Spleen (tissue), 11 donors: Measurements from ENCODE around the gene SLC16A5. TPM values are rescaled to one million over a fixed set of nuclear protein-coding genes. Genes with fewer than 3 reads are reported as not detected.

Source experiments
- DNase-seq: peaks from one replicate; pipeline ENCODE4 v3.0.0-alpha.2; 2020
- H3K27ac ChIP-seq, 8 donors: fragments of 200-600 bp; sonication (generic) in 7 of 8; 1 replicate in 4 of 8; 2 replicates in 4 of 8; pipeline versions ENCODE4 v1.5.0 to v1.8.0; 2016 to 2021; ENCODE audit warnings: inconsistent platforms in 4 of 8, mild to moderate bottlenecking in 4 of 8, moderate library complexity in 1 of 8
- H3K27me3 ChIP-seq, 7 donors: fragments of 200-600 bp; sonication (generic) in 6 of 7; replicated peaks in 1 of 7; 1 replicate in 4 of 7; 2 replicates in 3 of 7; pipeline versions ENCODE4 v1.5.0 to v1.8.0; 2016 to 2021; ENCODE audit warnings: inconsistent platforms in 3 of 7, mild to moderate bottlenecking in 1 of 7
- H3K36me3 ChIP-seq, 6 donors: fragments of 200-600 bp; sonication (generic) in 5 of 6; 1 replicate in 4 of 6; 2 replicates in 2 of 6; pipeline versions ENCODE4 v1.5.0 to v1.8.0; 2016 to 2021; ENCODE audit warnings: inconsistent platforms in 2 of 6
- H3K4me1 ChIP-seq, 6 donors: fragments of 200-600 bp; sonication (generic) in 5 of 6; 1 replicate in 3 of 6; 2 replicates in 3 of 6; pipeline versions ENCODE4 v1.5.0 to v1.8.0; 2016 to 2021; ENCODE audit warnings: inconsistent platforms in 3 of 6
- H3K4me3 ChIP-seq, 8 donors: fragments of 200-600 bp; sonication (generic) in 7 of 8; 1 replicate in 4 of 8; 2 replicates in 4 of 8; pipeline versions ENCODE4 v1.5.0 to v1.8.0; 2016 to 2021; ENCODE audit warnings: inconsistent platforms in 4 of 8, mild to moderate bottlenecking in 4 of 8, moderate library complexity in 2 of 8
- H3K9me3 ChIP-seq, 8 donors: fragments of 200-600 bp; sonication (generic) in 7 of 8; 1 replicate in 4 of 8; 2 replicates in 4 of 8; pipeline versions ENCODE4 v1.5.0 to v1.8.0; 2016 to 2021; ENCODE audit warnings: inconsistent platforms in 4 of 8
- POLR2A ChIP-seq, 3 donors: fragments of 450-650 bp; IDR thresholded peaks; one replicate each; pipeline ENCODE4 v1.5.1; 2017; ENCODE audit warnings: antibody characterized with exemption in 3 of 3, mild to moderate bottlenecking in 1 of 3
- POLR2AphosphoS5 ChIP-seq, 3 donors: sonication (generic); formaldehyde crosslinking; IDR thresholded peaks; one replicate each; pipeline ENCODE4 v1.5.1; 2017; ENCODE audit warnings: antibody characterized with exemption in 3 of 3
- WGBS, 5 donors: extraction: QIAGEN DNeasy Blood & Tissue Kit in 3 of 5; methylation state at CpG; one replicate each; pipeline versions ENCODE4 v1.1.5 to v1.1.7; 2013 to 2018; 5-methylcytosine and 5-hydroxymethylcytosine counted together
- intact Hi-C: fragments of 100-400 bp; cut with DNase I; formaldehyde crosslinking; loops from one replicate; pipeline ENCODE4 v1.15.0; 2023; ENCODE audit warnings: low total_unique reads
- polyA plus RNA-seq, 3 donors: library from polyadenylated mRNA; stranded (reverse); fragments of 200-250 nt; gene quantifications; one replicate each; pipeline ENCODE4 v1.2.1, GENCODE V29; 2013
- total RNA-seq, 7 donors: library from RNA; depleted of rRNA in 3 of 7; stranded (reverse); fragments of >200 nt in 3 of 7; fragmentation: NEBNext Ultra II Directional in 4 of 7; extraction: Animal tissue kit (Norgen Biotek cat#: 25700) in 4 of 7; gene quantifications; one replicate each; pipeline versions ENCODE4 v1.1.0 to v1.2.1, GENCODE V29; 2016 to 2021
- TF ChIP-seq, protein P1 (sequence below), 11 experiments: fragments of 200-600 bp in 7 of 11; fragments of 450-650 bp in 4 of 11; sonication (generic) in 4 of 11; IDR thresholded peaks in 8 of 11; conservative IDR thresholded peaks in 3 of 11; 1 replicate in 7 of 11; 2 replicates in 4 of 11; pipeline versions ENCODE4 v1.4.0 to v1.8.0; 2016 to 2021; ENCODE audit warnings: antibody characterized with exemption in 11 of 11, inconsistent platforms in 4 of 11, mild to moderate bottlenecking in 1 of 11
- donor health status: healthy with polysubstance abuse.
- donor health status: DM: no; HTN: no; CAD: no; lungs with moderate emphysema.
- donor health status: DM: no; HTN: no; CAD: no.
- donor health status: Bipolar disorder and iron deficiency.
- donor health status: healthy.
- donor health status: DM: no; HTN: no; CAD: no.
- donor health status: DM: yes; HTN: yes; CAD: no.

SLC16A5 gene
- total and polyA plus RNA-seq, 10 donors = 3.1 to 31.0 (median 12.2) TPM

DNA sequence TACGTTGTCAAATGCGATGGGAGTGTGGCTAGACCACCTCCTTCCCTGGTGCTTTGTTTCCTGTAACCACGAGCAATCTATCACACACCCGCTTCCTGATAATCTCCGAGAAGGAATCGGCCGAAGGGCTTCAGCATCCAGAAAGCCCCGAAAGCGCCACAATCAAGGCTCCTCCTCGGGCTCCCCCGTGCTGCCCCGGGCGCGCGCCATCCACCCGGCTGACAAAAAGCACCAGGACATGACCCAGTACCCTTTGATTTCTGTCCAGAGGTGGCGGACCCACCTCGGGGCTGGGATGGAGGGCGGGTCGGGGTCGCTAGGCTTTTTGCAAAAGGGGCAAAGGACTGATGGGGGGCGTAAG lies 21.3 kb downstream of the SLC16A5 start:
- H3K27me3 ChIP-seq = no peaks in the 10 kb centered on the region
- no peaks in the 10 kb centered on the region for H3K9me3 ChIP-seq
- WGBS, 5 donors = 2 to 8% (median 4%) methylated on average over 11 to 22 of the region's 22 CpGs
- intact Hi-C loops = no loop called here
- peaks cover 21 to 62% (median 36%) of the 10 kb centered on the region in 6 donors for H3K4me1 ChIP-seq
- peak overlapping the region; percentile 55 to 90 (median 77) for H3K4me3 ChIP-seq
- H3K36me3 ChIP-seq = peaks cover 0 to 22% (median 0%) of the 10 kb centered on the region in 6 donors
- peak overlapping the region in 3 of 8 donors; percentile 87 to 91 (median 88) for H3K27ac ChIP-seq
- TF ChIP-seq, protein P1, sequence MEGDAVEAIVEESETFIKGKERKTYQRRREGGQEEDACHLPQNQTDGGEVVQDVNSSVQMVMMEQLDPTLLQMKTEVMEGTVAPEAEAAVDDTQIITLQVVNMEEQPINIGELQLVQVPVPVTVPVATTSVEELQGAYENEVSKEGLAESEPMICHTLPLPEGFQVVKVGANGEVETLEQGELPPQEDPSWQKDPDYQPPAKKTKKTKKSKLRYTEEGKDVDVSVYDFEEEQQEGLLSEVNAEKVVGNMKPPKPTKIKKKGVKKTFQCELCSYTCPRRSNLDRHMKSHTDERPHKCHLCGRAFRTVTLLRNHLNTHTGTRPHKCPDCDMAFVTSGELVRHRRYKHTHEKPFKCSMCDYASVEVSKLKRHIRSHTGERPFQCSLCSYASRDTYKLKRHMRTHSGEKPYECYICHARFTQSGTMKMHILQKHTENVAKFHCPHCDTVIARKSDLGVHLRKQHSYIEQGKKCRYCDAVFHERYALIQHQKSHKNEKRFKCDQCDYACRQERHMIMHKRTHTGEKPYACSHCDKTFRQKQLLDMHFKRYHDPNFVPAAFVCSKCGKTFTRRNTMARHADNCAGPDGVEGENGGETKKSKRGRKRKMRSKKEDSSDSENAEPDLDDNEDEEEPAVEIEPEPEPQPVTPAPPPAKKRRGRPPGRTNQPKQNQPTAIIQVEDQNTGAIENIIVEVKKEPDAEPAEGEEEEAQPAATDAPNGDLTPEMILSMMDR (IDR thresholded peaks at IDR 0.05 in 8 of 11, conservative IDR thresholded peaks at IDR 0.05 in 3 of 11) = no peak
- TF ChIP-seq POLR2AphosphoS5 (IDR thresholded peaks at IDR 0.05) = no peak
- no peak for TF ChIP-seq POLR2A (IDR thresholded peaks at IDR 0.05)
- no peak for DNase-seq

DNA sequence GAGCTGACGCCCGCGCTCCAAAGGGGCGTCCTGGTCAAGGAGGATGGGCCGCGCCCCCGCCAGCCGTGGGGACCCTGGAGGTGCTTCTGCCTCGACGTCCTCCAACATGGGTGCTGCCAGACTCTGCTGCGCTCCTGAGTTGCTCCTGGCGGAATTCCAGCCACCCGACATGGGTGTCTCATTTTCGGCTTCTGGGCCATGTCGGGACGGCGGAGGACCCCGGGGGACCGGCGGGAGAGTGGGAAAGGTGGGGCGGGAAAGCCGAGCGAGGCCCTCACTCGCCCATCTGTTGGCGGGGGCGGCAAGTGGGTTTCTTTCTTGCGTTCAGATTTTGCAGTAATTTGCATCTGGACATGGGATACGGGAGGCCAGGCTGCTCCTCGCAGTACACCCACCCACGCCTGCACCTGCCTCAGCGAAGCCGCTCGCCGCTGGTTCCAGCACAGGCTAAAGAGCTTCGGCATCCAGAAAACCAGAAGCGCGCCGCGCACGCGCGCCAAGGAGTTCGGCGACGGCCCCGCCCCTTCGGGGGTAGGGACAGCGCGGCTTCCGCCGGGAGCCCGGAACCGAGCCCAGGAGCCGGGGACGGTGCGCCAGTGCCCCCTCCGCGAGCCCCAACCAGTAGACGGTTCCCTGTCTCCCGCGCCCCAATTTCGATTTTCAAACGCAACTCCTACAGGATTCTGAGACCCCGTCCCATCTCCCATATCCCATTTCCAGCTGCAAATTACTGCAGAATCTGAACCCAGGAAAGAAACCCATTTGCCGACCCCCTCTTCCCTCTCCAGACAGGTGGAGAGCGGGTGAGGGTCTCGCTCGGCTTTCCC lies 21.9 kb downstream of the SLC16A5 start, which contains the start of gene ARMC7:
ARMC7 (plus strand) TSS at position 563 of the 827 bp plus-strand sequence. CDS start 320 bp downstream, outside the sequence.
- peak; percentile 98 for DNase-seq
- Histone ChIP-seq H3K27ac (peak within 1 kb of the TSS; percentile 77 to 91 (median 84)), H3K9me3 (no peaks in the 10 kb centered on the region), H3K36me3 (peaks cover 0 to 16% (median 0%) of the 10 kb centered on the region in 6 donors), H3K27me3 (no peaks in the 10 kb centered on the region), H3K4me1 (peaks cover 25 to 68% (median 41%) of the 10 kb centered on the region in 6 donors), H3K4me3 (peak within 1 kb of the TSS; percentile 55 to 90 (median 77))
- intact Hi-C loops = loop anchor here (10.0 kb wide), 1 partner anchor 65 kb away; no protein-coding TSS in a partner anchor
- WGBS, 5 donors = 0 to 1% (median 1%) methylated on average over 46 to 68 of the region's 68 CpGs
- peak; percentile 91 to 95 (median 94) for TF ChIP-seq POLR2AphosphoS5 (IDR thresholded peaks at IDR 0.05)
- TF ChIP-seq, protein P1 (IDR thresholded peaks at IDR 0.05 in 8 of 11, conservative IDR thresholded peaks at IDR 0.05 in 3 of 11) = peak in 1 of 11 experiments; percentile 7
- peak in 1 of 3 donors; percentile 81 for TF ChIP-seq POLR2A (IDR thresholded peaks at IDR 0.05)

DNA sequence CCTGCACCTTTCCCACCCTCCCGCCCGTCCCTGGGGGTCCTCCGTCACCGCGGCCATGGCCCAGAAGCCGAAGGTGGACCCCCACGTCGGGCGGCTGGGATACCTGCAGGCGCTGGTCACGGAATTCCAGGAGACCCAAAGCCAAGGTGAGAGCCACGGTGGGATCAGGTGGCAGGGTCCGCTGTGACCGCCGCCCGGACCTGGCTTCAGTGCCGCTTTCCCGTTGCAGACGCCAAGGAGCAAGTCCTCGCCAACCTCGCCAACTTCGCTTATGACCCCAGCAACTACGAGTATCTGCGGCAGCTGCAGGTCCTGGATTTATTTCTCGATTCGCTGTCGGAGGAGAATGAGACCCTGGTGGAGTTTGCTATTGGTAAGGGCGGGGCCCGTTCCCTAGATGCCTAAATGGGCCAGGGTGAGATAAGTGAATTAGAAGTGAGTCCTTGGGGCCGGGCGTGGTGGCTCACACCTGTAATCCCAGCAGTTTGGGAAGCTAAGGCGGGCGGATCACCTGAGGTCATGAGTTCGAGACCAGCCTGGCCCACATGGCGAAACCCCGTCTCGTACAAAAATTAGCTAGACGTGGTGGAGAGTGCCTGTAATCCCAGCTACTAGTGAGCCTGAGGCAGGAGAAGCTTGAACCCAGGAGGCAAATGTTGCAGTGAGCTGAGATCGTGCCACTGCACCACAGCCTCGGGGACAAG lies 22.6 kb downstream of the SLC16A5 start:
- intact Hi-C loops = loop anchor here (10.0 kb wide), 1 partner anchor 64 kb away; no protein-coding TSS in a partner anchor
- peak; percentile 83 for DNase-seq
- H3K27me3 ChIP-seq = no peaks in the 10 kb centered on the region
- 19 to 22% (median 21%) methylated on average over 34 to 40 of the region's 40 CpGs for WGBS, 5 donors
- peaks cover 0 to 8% (median 0%) of the 10 kb centered on the region in 6 donors for H3K36me3 ChIP-seq
- peak overlapping the region; percentile 55 to 90 (median 77) for H3K4me3 ChIP-seq
- TF ChIP-seq, protein P1 (IDR thresholded peaks at IDR 0.05 in 8 of 11, conservative IDR thresholded peaks at IDR 0.05 in 3 of 11) = no peak
- TF ChIP-seq POLR2A (IDR thresholded peaks at IDR 0.05) (no peak), POLR2AphosphoS5 (IDR thresholded peaks at IDR 0.05) (no peak)
- peak overlapping the region; percentile 77 to 91 (median 84) for H3K27ac ChIP-seq
- peaks cover 32 to 76% (median 48%) of the 10 kb centered on the region in 6 donors for H3K4me1 ChIP-seq
- H3K9me3 ChIP-seq = no peaks in the 10 kb centered on the region
